ENCODE results near the gene WDR45. TPM values are rescaled to one million over a fixed set of nuclear protein-coding genes. Genes with fewer than 3 reads are reported as not detected.

WDR45 gene
- total RNA-seq, 1 donor from 2014 or later, result 26.6 TPM

DNA sequence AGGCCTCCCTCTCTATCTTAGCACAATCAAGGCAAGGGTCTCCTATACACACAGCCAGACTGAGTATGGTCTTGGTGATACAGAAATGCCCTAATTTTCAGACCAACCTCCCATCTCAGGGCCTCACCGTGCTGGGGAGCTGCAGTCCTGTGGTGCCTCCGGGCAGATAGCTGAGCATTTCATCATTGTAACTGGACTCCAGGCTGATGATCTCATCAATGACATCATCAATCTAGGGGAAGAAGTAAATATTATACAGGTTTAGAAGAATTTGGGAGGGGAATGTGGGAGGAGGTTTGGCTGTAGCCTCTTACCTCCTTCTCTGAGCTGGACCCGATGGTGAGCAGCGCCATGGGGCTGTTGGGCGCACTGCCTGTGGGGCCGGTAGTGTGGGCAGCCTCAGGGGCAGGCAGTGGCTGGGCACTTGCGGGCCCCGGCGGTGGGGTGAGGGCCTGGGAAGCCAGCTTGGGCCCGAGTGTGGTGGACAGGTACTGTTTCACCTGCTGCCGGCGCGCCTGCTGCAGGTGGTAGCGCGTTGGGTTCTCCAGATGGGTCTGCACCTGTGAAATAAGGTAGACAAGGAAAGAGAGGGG, 41.7 kb downstream of the WDR45 start:
- Histone ChIP-seq H3K9me3 (ENCODE audit: control insufficient read depth in 3 of 3, low read length in 3 of 3) (no peaks in the 10 kb centered on the region), H3K4me1 (ENCODE audit: control insufficient read depth in 3 of 3, insufficient read depth in 3 of 3, low read length in 3 of 3) (peaks cover 16 to 29% (median 21%) of the 10 kb centered on the region in 3 donors), H3K36me3 (ENCODE audit: control insufficient read depth in 3 of 3, insufficient read depth in 3 of 3, low read length in 3 of 3) (peaks cover 34 to 37% (median 36%) of the 10 kb centered on the region in 3 donors), H3K27ac (ENCODE audit: low read depth, low read length) (no peak overlapping the region), H3K9ac (ENCODE audit: low read depth in 1 of 3, low read length in 3 of 3) (no peak overlapping the region), H3K4me3 (ENCODE audit: low read length in 3 of 3) (no peak overlapping the region), H3K27me3 (ENCODE audit: control insufficient read depth in 3 of 3, insufficient read depth in 3 of 3, low read length in 3 of 3) (no peaks in the 10 kb centered on the region)

DNA sequence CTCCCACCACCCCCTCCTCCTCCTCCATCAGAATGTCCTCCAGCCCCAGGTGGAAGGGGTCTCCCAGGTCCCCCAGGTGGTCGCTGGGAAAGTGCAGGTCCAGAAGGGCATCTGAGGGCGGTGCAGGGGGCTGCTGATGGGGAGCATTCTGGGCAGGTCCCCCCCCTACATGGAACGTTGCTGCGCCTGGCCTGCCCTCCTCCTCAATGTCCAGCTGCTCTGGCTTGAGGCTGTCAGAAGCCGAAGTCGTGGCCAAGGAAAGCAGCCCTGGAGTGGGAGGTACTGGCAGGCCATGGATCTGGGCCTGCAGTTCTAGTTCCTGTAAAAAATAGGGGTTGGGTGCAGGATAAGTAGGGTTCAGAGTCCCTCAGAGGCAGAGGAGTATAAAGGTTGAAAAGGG, 49.4 kb downstream of the WDR45 start:
- Histone ChIP-seq H3K27ac (ENCODE audit: low read depth, low read length) (no peak overlapping the region), H3K27me3 (ENCODE audit: control insufficient read depth in 3 of 3, insufficient read depth in 3 of 3, low read length in 3 of 3) (no peaks in the 10 kb centered on the region), H3K9me3 (ENCODE audit: control insufficient read depth in 3 of 3, low read length in 3 of 3) (no peaks in the 10 kb centered on the region), H3K4me3 (ENCODE audit: low read length in 3 of 3) (no peak overlapping the region), H3K4me1 (ENCODE audit: control insufficient read depth in 3 of 3, insufficient read depth in 3 of 3, low read length in 3 of 3) (no peaks in the 10 kb centered on the region), H3K9ac (ENCODE audit: low read depth in 1 of 3, low read length in 3 of 3) (no peak overlapping the region), H3K36me3 (ENCODE audit: control insufficient read depth in 3 of 3, insufficient read depth in 3 of 3, low read length in 3 of 3) (peaks cover 22 to 26% (median 23%) of the 10 kb centered on the region in 3 donors)

DNA sequence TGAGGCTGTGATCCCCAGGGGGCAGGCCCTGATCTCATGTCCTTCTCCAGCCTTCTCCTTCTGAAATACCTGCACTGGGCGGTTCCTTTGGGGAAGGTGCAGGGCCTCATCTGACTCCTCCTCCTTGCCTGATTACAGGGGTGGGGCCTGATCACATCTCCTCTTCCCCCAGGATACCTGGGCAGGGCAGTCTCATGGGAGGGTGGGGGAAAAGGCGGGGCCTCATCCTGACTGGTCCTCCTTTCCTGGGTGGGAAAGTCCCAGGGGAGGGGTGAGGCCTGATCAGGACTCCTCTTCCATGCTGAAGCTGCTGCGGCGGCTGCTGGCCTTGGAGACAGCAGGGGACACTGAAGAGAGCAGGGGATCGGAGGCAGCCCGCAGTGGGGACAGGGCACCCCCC, 49.8 kb downstream of the WDR45 start:
- no peak overlapping the region for H3K27ac ChIP-seq (ENCODE audit: low read depth, low read length)
- no peaks in the 10 kb centered on the region for H3K9me3 ChIP-seq (ENCODE audit: control insufficient read depth in 3 of 3, low read length in 3 of 3)
- no peaks in the 10 kb centered on the region for H3K27me3 ChIP-seq (ENCODE audit: control insufficient read depth in 3 of 3, insufficient read depth in 3 of 3, low read length in 3 of 3)
- H3K4me1 ChIP-seq (ENCODE audit: control insufficient read depth in 3 of 3, insufficient read depth in 3 of 3, low read length in 3 of 3), result no peaks in the 10 kb centered on the region
- H3K36me3 ChIP-seq (ENCODE audit: control insufficient read depth in 3 of 3, insufficient read depth in 3 of 3, low read length in 3 of 3), result peaks cover 22 to 26% (median 23%) of the 10 kb centered on the region in 3 donors
- H3K4me3 ChIP-seq (ENCODE audit: low read length in 3 of 3), result no peak overlapping the region
- H3K9ac ChIP-seq (ENCODE audit: low read depth in 1 of 3, low read length in 3 of 3), result no peak overlapping the region

Small RNA genes lying within 50 kb of the gene (small RNA-seq; reads per million reads assigned to genes)
- gene RNU4-52P, result 0.35 reads per million, percentile 42 among the genes with 10 or more reads in this experiment

Other genes with a start within 250 kb of the WDR45 start
- not detected for gene PCSK1N, start 244.3 kb downstream of the WDR45 start, total RNA-seq
- gene TIMM17B, start 182.1 kb downstream of the WDR45 start, total RNA-seq, result 25.1 TPM
- gene PQBP1, start 182.0 kb downstream of the WDR45 start, total RNA-seq, result 45.4 TPM
- gene SLC35A2, start 168.2 kb downstream of the WDR45 start, total RNA-seq, result 6.3 TPM
- gene PIM2, start 160.9 kb downstream of the WDR45 start, total RNA-seq, result 3.1 TPM
- 16.2 TPM for gene OTUD5, start 122.3 kb downstream of the WDR45 start, total RNA-seq
- gene KCND1, start 108.0 kb downstream of the WDR45 start, total RNA-seq, result 0.52 TPM
- 10.4 TPM for gene GRIPAP1, start 77.6 kb downstream of the WDR45 start, total RNA-seq
- gene TFE3, start 36.5 kb downstream of the WDR45 start, total RNA-seq, result 8.4 TPM
- gene CCDC120, start 20.9 kb downstream of the WDR45 start, total RNA-seq, result 0.52 TPM
- gene PRAF2, start 5.9 kb downstream of the WDR45 start, total RNA-seq, result 4.7 TPM
- gene GPKOW, start 43.8 kb upstream of the WDR45 start, total RNA-seq, result 20.4 TPM
- 2.1 TPM for gene MAGIX, start 82.9 kb upstream of the WDR45 start, total RNA-seq
- 19.3 TPM for gene PLP2, start 92.0 kb upstream of the WDR45 start, total RNA-seq
- gene PRICKLE3, start 106.5 kb upstream of the WDR45 start, total RNA-seq, result 2.6 TPM
- 1.0 TPM for gene SYP, start 120.3 kb upstream of the WDR45 start, total RNA-seq
- gene CACNA1F, start 153.5 kb upstream of the WDR45 start, total RNA-seq, result not detected
- gene CCDC22, start 155.6 kb upstream of the WDR45 start, total RNA-seq, result 5.7 TPM
- not detected for gene FOXP3, start 184.8 kb upstream of the WDR45 start, total RNA-seq
- gene PPP1R3F, start 189.9 kb upstream of the WDR45 start, total RNA-seq, result 6.8 TPM
- not detected for gene GAGE10, start 223.8 kb upstream of the WDR45 start, total RNA-seq
- gene GAGE12J, start 242.2 kb upstream of the WDR45 start, total RNA-seq, result not detected